ENCODE data around the gene STRN4.

STRN4 gene

DNA sequence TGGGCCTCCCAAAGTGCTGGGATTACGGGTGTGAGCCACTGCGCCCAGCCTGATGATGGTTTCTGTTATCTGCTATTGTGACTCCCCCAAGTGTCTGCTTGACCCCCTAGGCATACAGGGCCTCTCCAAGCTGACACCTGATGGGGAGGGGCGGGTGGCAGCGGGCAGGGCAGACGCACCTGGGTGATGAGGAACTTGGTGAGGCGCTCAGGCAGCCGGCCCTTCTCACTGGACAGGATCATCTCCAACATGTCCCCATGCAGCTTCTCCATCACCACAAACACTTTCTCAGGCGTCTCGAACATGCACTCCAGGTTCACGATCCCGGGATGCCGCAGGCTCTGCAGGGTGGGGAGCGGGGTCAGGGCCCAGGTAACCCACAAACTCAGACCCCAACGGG lies 56.9 kb downstream of the STRN4 start:
- Histone ChIP-seq H3K36me3 (ENCODE audit: low read length) (peaks cover 17% of the 10 kb centered on the region), H3K9me2 (replicated peaks; ENCODE audit: insufficient read depth, low read length) (no peaks in the 10 kb centered on the region), H3K4me3 (ENCODE audit: insufficient read depth, low read length, poor library complexity, severe bottlenecking) (no peak overlapping the region), H3K27ac (ENCODE audit: low read depth, low read length) (no peak overlapping the region), H3K9ac (ENCODE audit: low read length) (no peak overlapping the region), H3F3A (ENCODE audit: insufficient read depth) (no peaks in the 10 kb centered on the region), H2AFZ (ENCODE audit: low read depth, low read length, severe bottlenecking) (no peak overlapping the region), H3K9me3 (ENCODE audit: insufficient read depth, low read length) (no peaks in the 10 kb centered on the region), H4K20me1 (ENCODE audit: low read depth, low read length) (no peaks in the 10 kb centered on the region), H3K79me2 (ENCODE audit: insufficient read depth, low read length) (no peaks in the 10 kb centered on the region), H3K4me2 (ENCODE audit: low read depth, low read length, poor library complexity, severe bottlenecking) (no peak overlapping the region), H3K27me3 (ENCODE audit: low read length) (no peaks in the 10 kb centered on the region)
- TF ChIP-seq CTCF (IDR thresholded peaks at IDR 0.05; ENCODE audit: insufficient read depth, low read length, poor library complexity, severe bottlenecking) (no peak), EZH2phosphoT487 (conservative IDR thresholded peaks at IDR 0.05; ENCODE audit: low read length) (no peak)

DNA sequence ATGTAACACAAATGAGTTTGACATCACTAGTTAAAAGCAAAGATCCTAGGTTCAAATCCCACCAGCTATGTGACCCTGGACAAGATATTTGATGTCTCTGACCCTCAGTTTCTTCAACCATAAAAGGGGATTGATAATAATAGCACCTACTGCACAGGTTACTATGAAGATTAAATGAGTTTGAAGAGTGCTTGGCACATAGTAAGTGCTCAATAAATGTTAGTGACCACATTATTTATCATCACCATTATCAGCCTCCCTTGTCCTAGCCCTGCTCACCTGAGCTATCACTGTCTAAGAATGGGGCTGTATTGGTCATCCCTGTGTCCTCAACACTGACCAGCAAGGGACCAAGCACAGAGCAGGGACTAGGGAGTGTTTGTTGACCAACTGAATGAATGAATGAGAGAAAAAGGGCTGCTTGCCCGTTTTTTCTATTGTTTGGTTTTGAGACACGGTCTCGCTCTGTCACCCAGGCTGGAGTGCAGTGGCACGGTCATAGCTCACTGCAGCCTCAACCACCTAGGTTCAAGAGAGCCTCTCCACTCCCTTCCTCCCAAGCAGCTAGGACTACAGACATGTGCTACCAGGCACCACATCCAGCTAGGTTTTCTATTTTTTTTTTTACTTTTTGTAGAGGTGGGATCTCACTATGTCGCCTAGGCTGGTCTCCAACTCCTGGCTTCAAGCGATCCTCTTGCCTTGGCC lies 58.7 kb downstream of the STRN4 start:
- Histone ChIP-seq H3K79me2 (ENCODE audit: insufficient read depth, low read length) (no peaks in the 10 kb centered on the region), H3K36me3 (ENCODE audit: low read length) (peaks cover 13% of the 10 kb centered on the region), H3K4me3 (ENCODE audit: insufficient read depth, low read length, poor library complexity, severe bottlenecking) (no peak overlapping the region), H3K9ac (ENCODE audit: low read length) (no peak overlapping the region), H3K27ac (ENCODE audit: low read depth, low read length) (no peak overlapping the region), H2AFZ (ENCODE audit: low read depth, low read length, severe bottlenecking) (no peak overlapping the region), H3K4me2 (ENCODE audit: low read depth, low read length, poor library complexity, severe bottlenecking) (no peak overlapping the region), H3F3A (ENCODE audit: insufficient read depth) (no peaks in the 10 kb centered on the region), H4K20me1 (ENCODE audit: low read depth, low read length) (no peaks in the 10 kb centered on the region), H3K9me2 (replicated peaks; ENCODE audit: insufficient read depth, low read length) (no peaks in the 10 kb centered on the region), H3K27me3 (ENCODE audit: low read length) (no peaks in the 10 kb centered on the region), H3K9me3 (ENCODE audit: insufficient read depth, low read length) (no peaks in the 10 kb centered on the region)
- TF ChIP-seq CTCF (IDR thresholded peaks at IDR 0.05; ENCODE audit: insufficient read depth, low read length, poor library complexity, severe bottlenecking): no peak
- no peak for TF ChIP-seq EZH2phosphoT487 (conservative IDR thresholded peaks at IDR 0.05; ENCODE audit: low read length)

DNA sequence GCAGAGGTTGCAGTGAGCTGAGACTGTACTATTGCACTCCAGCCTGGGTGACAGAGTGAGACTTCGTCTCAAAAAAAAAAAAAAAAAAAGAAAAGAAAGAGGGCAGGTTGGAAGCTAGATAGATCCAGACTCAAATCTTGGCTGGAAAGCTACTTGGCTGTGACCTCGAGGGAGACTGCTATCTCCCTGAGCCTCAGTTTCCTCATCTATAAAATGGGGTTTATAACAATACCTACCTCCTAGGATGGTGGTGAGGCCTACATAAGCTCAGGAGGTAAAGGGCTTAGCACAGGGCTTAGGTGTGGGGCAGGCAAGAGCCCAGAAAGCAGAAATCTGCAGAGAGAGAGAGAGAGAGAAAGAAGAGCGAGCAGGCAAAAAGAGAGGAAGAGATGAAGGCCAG lies 61.1 kb downstream of the STRN4 start:
- Histone ChIP-seq H3F3A (ENCODE audit: insufficient read depth) (no peaks in the 10 kb centered on the region), H3K27ac (ENCODE audit: low read depth, low read length) (no peak overlapping the region), H3K79me2 (ENCODE audit: insufficient read depth, low read length) (no peaks in the 10 kb centered on the region), H3K9ac (ENCODE audit: low read length) (no peak overlapping the region), H3K27me3 (ENCODE audit: low read length) (no peaks in the 10 kb centered on the region), H4K20me1 (ENCODE audit: low read depth, low read length) (no peaks in the 10 kb centered on the region), H2AFZ (ENCODE audit: low read depth, low read length, severe bottlenecking) (no peak overlapping the region), H3K4me2 (ENCODE audit: low read depth, low read length, poor library complexity, severe bottlenecking) (no peak overlapping the region), H3K9me3 (ENCODE audit: insufficient read depth, low read length) (no peaks in the 10 kb centered on the region), H3K4me3 (ENCODE audit: insufficient read depth, low read length, poor library complexity, severe bottlenecking) (no peak overlapping the region), H3K36me3 (ENCODE audit: low read length) (peaks cover 2% of the 10 kb centered on the region; the same call in 1 of the 2 replicates), H3K9me2 (replicated peaks; ENCODE audit: insufficient read depth, low read length) (no peaks in the 10 kb centered on the region)
- TF ChIP-seq CTCF (IDR thresholded peaks at IDR 0.05; ENCODE audit: insufficient read depth, low read length, poor library complexity, severe bottlenecking) (no peak), EZH2phosphoT487 (conservative IDR thresholded peaks at IDR 0.05; ENCODE audit: low read length) (no peak)

All from SU-DHL-6 (cell line).